GM19438 (cell line): Measurements from ENCODE around the gene ACAP3.

Source experiments
- ATAC-seq: cut with Tn5 transposase; IDR thresholded peaks from one replicate; pipeline ENCODE4 v1.9.1; 2021; ENCODE audit warnings: low read depth; ENCODE audit not compliant: unreplicated experiment

Gene ACAP3

DNA sequence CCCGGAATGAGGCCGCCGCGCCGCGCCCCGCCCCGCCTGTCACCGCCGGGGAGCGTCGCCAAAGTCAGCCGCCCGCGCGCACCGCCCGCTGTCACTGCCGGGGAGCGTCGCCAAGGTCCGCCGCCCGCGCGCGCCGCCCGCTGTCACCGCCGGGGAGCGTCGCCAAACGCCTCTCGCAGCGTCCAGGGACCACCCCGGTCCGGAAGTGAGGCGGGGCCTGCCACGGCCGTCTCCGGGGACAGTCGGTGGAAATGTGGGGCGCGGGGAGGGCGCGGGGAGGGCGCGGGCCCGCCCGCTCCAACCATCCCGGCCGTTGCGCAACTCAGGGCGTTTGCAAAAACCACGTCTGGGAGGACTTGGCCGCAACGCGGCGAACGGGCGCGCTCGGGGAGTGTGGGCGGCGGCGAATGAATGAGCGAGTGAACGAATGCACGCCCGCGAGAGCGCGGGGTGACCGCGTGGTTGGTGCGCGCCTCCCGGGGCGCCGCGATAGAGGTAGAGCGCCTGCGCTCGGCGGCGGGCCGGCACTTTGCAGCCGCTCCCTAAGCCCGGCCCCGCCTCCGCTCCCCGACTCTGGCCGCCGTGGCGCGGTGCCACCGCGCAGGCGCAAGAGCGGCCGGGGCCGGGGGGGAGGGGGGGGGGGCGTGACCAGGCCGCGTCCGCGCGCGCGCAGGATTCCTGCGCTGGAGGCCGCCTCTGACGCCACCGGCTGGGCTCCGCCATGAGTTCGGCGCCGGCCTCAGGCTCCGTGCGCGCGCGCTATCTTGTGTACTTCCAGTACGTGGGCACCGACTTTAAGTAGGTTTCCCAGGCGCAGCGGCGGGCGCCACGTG, at the start of gene ACAP3, which contains the start of gene PUSL1:
ACAP3 (minus strand) TSS at position 8 of the 833 bp plus-strand sequence. CDS start 115 bp downstream, outside the sequence.
PUSL1 (plus strand) TSS at position 675 of the 833 bp plus-strand sequence; CDS start at position 722, 47 bp downstream.
- ATAC-seq, result peak; percentile 44

DNA sequence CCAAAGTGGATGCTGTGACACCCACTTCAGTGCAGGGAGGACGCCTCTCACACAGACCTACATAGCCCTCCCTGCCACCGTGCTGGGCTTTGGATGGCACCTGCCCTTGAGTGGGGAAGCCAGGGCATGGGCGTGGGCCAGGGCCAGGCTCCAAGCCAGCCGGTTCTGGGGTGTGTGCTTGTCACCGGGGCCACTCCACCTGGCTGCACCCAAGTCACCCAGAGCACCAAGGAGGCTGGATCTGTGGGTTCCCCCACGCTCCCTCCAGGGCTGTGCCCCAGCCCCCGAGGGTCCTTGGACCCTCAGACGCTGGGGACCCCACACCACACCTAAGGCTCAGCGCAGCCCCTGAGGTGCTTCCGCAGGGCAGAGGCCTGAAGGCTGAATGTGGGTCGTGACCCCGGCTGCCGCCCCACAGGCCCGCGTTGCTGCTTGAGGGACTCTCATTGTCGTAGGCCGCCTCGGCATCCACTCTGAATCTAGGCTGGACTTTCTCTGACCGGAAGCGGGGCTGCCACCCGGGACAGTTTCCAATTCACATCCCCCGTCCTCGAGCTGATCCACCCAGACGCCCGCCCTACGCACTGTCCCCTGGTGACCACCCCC, 49.2 kb upstream of the ACAP3 start:
- no peak for ATAC-seq

- ATAC-seq, result no peak
Measured at GRCh38 chr1:1356166-1356795, 48.6 kb upstream of the ACAP3 start.

GRCh38 chr1:1355416-1355815, 47.7 kb upstream of the ACAP3 start:
- no peak for ATAC-seq

DNA sequence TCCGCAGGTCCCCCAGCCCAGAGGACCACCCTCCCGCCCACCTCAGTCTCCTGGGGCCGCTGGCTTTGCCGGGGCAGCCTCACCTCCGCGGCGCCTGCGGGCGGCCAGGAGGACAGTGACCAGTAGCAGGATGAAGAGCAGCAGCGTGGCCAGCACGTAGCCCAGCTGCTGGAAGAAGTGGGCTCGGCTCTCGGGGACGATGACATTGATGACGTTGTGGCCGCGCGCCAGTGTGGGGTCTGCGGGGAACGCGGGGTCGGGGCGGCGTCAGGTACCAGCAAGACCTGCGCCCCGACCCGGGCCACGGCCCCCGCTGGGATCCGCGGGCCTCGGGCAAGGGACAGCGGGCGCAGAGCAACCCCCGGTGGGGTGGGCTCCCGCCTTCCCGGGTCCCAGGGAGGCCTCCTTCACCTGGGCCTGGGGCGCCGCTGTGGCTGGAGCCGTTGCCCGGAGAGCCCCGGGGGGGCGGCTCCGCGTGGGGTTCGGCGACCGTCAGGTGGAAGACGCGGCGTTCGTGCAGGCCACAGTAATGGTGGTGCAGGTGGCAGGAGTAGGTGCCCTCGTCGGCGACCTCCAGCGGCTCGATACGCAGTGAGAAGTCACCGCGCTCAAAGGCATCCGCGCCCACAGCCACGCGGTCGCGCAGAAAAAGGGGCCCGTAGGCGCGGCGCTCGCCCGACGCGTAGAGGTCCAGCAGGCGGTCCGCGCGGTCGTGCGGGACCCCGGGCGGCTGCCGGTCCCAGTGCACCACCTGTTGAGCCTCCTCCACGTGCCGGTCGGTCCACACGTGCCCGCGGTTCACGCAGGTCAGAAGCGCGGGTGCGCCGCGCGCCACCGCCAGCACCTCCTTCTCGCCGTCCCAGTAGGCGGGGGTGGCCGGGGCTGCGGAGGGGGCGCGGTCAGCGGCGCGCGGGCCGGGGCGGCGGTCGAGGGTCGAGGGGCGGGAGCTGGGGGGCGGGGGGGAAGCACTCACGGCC, 46.8 kb upstream of the ACAP3 start:
- no peak for ATAC-seq

- no peak for ATAC-seq
Measured at GRCh38 chr1:1353389-1354151, 45.8 kb upstream of the ACAP3 start.

DNA sequence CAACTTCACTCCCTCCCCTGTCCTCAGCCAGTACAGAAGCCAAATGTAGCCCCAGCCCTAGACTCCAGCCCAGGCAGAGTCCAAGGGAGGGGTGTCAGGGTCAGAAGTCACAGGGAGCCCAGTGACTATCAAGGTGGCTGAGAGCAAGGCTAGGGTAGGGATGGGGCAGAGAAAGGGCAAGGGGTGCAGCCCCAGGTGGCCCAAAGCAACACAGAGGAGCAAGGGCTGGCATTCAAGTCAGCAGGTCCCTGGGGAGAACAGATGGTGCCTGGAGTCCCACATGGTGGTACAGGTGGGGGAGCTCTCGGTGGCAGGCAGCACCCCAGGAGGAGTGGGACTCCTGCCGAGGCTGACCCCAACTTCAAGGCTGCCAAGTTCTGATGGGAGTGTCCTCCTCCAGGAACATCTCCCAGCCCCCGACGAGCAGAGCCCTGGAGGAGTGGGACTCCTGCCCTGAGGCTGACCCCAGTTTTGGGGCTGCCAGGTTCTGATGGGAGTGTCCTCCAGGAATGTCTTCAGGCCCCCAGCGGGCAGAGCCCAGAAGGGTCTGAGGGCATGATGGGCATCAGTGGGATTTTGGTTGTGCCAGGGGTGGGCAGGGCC, 45.2 kb upstream of the ACAP3 start:
- ATAC-seq, result no peak

- ATAC-seq, result no peak
Measured at GRCh38 chr1:1351511-1352427, 44.0 kb upstream of the ACAP3 start.

DNA sequence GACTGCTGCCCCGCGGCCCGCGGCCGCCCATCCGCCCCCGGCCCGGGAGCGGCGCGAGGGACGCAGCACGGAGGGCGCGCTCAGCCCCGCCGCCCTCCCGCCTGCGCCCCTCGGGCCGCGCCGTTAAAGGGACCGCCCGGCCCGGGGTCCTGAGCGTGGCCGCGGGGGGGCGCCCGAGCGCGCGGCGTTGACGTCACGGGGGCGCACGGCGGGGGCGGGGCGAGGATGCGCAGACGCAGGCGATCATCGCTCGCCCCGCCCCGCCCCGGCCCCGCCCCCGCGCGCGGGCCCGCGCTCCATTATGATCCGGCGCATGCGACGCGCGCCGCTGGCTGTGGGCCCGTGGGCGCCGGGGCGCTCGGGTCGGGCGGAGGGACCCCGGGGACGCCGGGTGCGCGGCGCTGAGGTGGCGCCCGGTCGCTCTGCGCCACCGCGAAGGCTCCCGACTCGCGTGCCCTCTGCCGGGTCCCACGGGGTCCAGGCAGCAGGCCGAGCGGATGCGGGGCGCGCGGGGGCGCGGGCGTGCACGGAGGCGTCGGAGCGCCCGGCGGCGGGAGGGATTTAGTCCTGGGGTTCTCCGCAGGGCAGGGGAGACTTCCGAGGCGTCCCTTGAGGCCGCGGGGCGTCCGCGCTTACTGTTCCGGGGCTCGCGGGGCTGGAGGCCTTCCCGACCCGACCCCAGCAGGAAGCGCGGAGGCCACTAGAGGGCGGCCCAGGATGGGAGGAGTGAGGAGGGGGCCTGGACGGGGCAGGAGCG, 41.7 kb upstream of the ACAP3 start, which contains the start of gene DVL1:
DVL1 (minus strand) TSS at position 163 of the 757 bp plus-strand sequence. CDS start 353 bp downstream, outside the sequence.
- no peak for ATAC-seq

DNA sequence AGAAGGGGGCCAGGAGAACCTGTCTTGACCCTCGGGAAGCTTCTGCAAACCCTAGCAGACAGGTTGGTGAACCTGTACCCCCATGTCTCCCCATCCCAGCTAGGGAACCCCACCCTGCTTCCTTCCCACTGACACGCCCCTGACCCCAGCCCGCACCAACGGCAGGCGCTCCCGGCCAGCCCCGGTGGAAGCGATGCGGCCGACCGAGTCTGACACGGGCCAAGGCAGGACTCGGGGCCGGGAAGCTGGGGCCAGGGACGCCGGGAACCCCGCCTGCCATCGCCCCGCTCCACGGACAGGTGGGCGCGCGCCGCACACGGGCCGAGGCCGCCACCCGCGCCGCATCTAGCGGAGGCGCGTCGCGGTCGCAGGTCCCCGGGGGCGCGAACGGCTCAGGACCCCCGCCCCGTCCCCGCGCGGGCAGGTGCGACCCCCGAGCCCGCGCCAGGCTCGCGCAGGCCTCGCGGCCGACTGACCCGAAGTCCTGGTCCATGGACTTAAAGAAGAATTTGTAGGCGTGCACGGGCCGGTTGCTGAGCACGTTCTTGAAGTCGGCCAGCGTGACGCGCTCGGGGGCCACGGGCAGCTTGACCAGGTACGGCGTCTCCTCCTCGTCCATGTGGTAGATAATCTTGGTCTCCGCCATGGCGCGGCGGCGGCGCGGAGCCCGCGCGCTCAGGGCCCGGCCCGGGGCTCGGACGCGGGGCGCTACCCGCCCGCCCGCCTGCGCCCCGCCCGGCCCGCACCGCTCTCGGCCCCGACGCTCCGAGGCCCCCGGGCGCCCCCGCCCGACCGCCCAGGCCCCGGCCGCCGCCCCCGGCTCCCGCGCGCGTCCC, 40.9 kb upstream of the ACAP3 start:
- no peak for ATAC-seq

DNA sequence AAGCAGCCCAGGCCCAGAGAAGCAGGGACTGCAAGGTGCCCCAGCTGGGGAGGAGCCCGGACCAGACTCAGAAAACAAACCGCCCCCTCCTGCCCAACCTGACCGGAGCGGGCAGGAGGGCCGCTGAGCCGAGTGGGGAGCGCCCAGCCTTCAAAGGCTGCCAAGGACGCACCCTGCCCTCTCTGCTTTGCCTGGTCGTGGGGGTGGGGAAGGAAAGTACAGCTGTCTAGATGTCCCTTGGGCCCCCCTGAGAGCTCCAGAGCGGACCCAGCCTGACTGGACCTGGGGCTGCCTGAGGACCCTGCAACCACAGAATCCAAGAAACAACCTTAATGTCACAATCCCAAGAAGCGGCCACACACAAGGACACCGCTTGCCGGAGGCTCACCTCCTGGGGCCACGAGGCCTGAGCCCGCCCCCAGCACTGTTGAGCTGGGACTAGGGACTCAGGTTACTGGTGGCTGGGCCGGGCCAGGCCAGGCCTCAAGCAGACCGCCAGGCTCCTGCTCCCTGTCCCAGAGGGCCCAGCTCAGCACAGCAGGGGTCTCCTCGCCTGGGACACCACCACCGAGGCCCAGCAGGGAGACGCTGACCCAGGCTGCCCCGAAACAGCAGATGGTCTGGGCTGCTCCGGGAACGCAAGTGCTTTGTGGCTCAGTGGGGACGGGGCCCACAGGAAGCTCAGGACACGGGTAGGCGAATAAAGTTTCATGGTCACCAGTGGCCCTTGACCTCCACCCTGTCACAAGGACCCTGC, 40.1 kb upstream of the ACAP3 start:
- no peak for ATAC-seq

- ATAC-seq, result no peak
Measured at GRCh38 chr1:1347026-1347595, 39.4 kb upstream of the ACAP3 start.

GRCh38 chr1:1346501-1346890, 38.8 kb upstream of the ACAP3 start:
- no peak for ATAC-seq

- no peak for ATAC-seq
Measured at GRCh38 chr1:1345860-1346500, 38.2 kb upstream of the ACAP3 start.

DNA sequence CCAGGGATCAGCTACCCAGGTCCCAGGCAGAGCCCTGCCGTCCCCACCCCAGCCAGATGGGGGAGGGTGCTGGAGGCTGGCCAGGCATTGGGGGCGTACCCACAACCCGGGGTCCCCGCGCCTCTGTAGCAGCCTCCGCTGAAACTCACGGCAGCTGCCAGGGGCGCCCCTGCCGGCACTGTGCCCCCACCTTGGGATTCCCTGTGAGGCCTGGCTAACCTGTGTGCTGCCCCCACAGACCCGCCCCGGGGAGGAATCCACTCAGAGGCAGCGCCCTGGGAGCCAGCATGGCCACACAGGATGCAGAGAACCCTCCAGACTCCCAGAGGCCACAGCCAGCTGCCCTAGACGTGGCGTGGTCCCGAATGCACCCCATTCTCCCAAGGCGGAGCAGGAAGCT, 37.7 kb upstream of the ACAP3 start:
- ATAC-seq, result no peak
